Upper lobe of left lung (tissue), 4 donors: ENCODE measurements around the gene AAMP.

Source experiments
- EP300 ChIP-seq, 4 donors: sonication (generic); formaldehyde crosslinking; IDR thresholded peaks; one replicate each; pipeline ENCODE4 v1.5.1; 2017; ENCODE audit warnings: antibody characterized with exemption in 4 of 4, control low read depth in 2 of 4
- POLR2AphosphoS5 ChIP-seq, 2 donors: sonication (generic); formaldehyde crosslinking; IDR thresholded peaks; one replicate each; pipeline ENCODE4 v1.5.1; 2017; ENCODE audit warnings: antibody characterized with exemption in 2 of 2
- TF ChIP-seq, protein P1 (sequence below), 6 experiments: fragments of 450-650 bp in 4 of 6; fragments of 200-600 bp in 2 of 6; sonication (generic) in 2 of 6; IDR thresholded peaks; one replicate each; pipeline ENCODE4 v1.5.1; 2016 to 2019; ENCODE audit warnings: antibody characterized with exemption in 6 of 6

DNA sequence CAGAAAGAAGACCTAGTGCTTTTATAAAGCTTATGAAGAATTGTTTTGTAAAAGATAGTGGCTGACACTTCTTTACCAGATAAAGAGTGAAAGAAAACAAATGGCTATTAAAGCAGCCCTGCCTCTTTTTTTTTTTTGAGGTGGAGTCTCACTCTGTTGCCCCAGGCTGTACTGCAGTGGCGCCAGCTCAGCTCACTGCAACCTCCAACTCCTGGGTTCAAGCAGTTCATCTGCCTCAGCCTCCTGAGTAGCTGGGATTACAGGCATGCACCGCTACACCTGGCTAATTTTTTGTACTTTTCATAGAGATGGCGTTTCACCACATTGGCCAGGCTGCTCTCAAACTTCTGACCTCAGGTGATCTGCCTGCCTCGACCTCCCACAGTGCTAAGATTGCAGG lies 40.1 kb downstream of the AAMP start:
- TF ChIP-seq, protein P1, sequence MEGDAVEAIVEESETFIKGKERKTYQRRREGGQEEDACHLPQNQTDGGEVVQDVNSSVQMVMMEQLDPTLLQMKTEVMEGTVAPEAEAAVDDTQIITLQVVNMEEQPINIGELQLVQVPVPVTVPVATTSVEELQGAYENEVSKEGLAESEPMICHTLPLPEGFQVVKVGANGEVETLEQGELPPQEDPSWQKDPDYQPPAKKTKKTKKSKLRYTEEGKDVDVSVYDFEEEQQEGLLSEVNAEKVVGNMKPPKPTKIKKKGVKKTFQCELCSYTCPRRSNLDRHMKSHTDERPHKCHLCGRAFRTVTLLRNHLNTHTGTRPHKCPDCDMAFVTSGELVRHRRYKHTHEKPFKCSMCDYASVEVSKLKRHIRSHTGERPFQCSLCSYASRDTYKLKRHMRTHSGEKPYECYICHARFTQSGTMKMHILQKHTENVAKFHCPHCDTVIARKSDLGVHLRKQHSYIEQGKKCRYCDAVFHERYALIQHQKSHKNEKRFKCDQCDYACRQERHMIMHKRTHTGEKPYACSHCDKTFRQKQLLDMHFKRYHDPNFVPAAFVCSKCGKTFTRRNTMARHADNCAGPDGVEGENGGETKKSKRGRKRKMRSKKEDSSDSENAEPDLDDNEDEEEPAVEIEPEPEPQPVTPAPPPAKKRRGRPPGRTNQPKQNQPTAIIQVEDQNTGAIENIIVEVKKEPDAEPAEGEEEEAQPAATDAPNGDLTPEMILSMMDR (IDR thresholded peaks at IDR 0.05): no peak
- TF ChIP-seq POLR2AphosphoS5 (IDR thresholded peaks at IDR 0.05) (no peak), EP300 (IDR thresholded peaks at IDR 0.05) (no peak)
